22Rv1 (cell line): ENCODE data around the gene MAP3K14.

Experiments used
- CTCF ChIP-seq: fragments of 450-650 bp; IDR thresholded peaks from 2 replicates; pipeline ENCODE4 v1.5.1; 2017; ENCODE audit warnings: mild to moderate bottlenecking
- ZFX ChIP-seq: fragments of 450-650 bp; IDR thresholded peaks from 2 replicates; pipeline ENCODE4 v1.6.1; 2017; ENCODE audit warnings: antibody characterized with exemption, borderline replicate concordance

GRCh38 chr17:45291171-45291805, 25.5 kb downstream of the MAP3K14 start:
- TF ChIP-seq CTCF (no peak), ZFX (no peak)
